NCI-H345 (cell line): ENCODE data around the gene CENPN.

Experiments used
- DNase-seq: peaks from one replicate; lab custom pipeline; 2025; lab: John Stamatoyannopoulos, UW

Gene CENPN

DNA sequence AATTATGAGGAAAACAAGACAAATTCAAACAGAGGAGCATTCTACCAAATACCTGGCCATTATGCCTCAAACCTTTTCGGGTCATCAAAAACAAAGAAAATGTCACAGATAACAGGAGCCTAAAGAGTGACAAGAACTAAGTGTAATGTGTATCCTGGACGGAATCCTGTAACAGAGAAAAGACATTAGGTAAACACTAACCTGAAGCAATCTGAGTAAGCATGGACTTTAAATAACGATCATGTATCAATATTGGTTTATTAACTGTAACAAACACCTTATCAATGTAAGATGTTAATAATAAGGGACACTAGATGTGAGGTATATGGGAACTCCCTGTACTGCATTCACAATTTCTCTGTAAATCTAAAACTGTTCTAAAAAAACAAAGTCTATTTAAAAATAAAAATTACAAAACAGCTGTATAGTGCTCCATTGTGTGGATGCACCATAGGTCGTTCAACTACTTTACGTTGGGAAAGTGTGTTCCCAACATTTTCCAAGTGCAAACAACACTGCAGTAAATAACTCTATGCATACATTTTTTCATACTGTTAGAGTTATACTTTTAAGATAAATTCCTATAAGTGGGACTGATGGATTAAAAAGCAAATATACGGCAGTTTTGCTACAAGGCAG lies 15.1 kb upstream of the CENPN start:
- DNase-seq = no peak

DNA sequence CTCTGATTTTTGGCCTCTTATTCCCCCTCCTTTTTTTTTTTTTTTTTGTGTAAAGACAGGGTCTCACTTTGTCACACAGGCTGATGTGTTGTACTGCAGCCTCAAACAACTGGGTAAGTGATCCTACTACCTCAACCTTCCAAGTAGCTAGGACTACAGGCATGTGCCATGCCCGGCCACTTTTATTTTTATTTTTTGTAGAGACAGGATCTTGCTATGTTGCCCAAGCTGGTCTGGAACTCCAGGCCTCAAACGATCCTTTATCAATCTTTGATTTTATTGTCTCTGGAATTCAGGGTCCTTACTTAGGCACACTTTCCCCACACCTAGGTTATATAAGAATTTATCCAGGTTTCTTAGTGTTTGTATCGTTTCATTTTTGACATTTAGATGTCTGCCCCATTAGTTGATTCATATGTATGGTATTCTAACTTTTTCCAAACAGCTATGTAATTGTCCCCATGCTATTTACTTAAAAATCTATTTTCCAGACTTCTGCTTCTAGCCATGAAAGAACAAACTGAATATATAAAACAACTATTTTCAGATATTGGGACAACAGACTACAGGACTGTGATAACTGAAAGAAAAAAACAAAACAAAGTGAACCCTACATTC lies 14.2 kb upstream of the CENPN start:
- DNase-seq = no peak

DNA sequence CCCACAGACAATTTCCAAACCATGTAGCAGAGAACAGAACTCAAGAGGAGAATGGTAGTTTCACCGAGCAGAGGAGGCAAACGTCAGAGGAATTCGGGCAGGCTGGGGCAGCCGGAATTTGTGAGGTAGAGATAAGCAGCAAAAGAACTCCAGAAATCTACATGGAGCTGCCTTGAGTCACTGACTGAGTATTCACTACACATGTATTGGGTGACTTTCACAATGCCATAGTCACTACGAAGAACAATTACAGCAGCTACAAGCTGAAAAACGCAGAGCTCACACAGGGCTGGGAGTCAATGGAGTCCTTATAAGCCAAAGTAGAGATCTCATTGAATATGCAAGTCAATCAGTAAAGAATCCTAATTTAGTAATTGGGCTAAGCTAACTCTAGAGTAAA lies 13.7 kb upstream of the CENPN start:
- no peak for DNase-seq

DNA sequence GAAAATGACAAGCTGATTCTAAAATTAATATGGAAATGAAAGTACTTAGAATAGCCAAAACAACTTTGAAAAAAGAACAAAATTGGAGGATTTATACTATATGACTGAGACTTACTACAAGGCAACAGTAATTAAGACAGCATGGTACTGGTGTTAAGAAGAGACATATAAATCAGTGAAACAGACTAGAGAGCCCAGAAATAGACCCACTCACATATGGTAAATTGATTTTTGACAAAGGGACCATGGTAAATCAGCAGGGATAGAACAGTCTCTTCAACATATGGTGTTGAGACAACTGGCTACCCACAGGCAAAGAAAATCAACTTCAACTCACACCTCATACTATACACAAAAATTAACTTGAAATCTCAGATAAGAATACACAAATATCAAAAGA lies 13.2 kb upstream of the CENPN start:
- DNase-seq = peak; percentile 2

DNA sequence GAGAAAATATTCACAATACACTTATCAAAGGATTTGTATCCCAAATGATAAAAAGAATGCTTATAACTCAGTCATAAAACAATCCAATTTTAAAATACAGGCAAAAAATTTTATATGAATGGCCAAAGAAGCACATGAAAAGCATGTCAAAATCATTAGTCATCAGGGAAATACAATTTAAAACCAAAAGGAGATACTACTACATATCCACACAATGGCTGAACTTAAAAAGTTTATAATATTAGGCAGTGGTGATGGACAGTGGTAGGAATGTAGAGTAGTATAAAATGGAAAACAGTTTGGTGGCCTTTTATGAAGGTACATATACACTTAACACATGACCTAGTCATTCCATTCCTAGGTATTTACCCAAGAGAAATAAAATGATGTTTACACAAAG lies 12.6 kb upstream of the CENPN start:
- DNase-seq = no peak

DNA sequence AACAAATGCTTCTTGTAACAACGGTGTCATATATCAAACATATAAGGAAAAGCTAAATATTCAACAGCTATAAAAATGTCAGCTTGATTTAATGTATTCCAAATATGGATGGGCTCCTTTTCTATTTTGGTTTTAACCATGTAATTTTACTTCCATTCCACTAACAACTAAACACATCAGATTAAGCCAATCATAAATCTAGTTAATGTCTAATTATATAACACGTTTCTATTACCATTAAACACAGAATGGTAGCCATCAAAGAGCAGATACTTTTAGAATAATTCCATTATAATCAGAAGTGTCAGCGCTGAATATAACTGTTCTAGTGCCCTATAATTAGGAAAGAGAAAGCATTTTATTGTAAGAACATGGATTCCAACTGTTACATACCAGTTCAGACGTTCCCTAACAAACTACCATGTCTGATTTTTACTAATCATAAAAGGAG lies 10.3 kb upstream of the CENPN start:
- no peak for DNase-seq

DNA sequence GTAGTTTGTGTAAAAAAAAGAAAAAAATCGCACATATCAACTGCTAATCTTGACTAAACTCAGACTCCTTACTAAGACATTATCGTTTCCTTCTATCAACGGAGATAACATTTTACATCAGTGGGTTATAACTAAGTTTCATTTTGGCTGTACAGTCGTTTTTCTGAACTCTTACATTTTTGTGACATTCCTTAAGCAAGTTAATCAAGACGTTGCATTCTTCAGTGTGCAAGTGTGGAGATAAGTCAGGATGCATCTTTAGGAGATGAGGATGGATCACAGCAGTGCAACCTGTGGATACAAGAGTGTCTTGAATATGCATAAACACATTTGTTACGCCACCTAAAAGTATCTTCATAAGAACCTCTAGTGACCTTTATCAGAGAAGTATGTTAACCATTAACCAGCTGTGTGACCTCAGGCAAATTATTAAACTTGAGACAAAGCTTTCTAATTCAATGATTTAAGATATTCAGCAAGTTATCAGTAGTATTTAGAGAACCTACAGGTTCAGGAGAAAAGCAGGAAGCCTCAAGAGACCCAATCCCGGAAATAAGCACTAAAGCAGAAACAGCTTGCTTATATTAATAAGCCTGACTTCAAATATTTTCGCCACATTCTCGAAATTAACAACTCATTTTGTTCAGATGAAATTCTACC lies 9.7 kb upstream of the CENPN start:
- no peak for DNase-seq

DNA sequence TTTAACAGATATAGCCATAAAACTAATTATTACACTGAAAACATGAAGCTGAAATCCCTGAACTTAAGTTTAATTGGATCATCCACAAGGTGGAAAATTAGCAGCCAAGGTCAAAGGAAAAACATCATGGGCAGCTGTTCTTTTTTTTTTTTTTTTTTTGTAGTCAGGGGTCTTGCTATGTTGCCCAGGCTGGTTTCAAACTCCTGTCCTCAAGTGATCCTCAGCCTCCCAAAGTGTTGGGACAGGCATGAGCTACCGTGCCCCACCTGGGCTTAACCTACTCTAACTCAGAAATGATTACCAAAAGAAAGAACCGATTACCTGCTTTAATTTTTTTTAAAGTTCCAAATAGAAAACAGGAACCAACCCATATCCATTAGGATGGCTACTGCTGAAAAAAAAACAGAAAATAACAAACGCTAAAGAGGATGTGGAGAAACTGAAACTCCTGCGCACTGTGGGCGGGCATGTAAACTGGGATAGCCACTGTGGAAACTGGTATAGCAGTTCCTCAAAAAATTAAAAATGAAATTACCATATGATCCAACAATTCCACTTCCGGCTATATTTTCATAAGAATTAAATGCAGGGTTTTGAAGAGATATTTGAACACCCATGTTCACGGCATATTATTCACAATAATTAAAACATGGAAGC lies 8.9 kb upstream of the CENPN start:
- no peak for DNase-seq

DNA sequence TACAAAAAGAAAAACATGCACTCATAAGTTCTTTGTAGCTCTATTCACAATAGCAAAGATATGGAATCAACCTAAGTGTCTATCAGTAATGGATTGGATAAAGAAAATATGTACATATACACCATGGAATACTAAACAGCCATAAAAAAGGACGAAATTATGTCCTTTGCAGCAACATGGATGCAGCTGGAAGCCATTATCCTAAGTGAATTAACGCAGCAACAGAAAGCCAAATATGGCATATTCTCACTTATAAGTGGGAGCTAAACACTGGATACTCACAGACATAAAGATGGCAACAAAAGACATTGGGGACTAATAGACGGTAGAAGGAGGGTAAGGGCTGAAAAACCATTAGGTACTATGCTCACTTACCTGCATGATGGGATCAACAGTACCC lies 6.1 kb upstream of the CENPN start:
- DNase-seq = no peak

DNA sequence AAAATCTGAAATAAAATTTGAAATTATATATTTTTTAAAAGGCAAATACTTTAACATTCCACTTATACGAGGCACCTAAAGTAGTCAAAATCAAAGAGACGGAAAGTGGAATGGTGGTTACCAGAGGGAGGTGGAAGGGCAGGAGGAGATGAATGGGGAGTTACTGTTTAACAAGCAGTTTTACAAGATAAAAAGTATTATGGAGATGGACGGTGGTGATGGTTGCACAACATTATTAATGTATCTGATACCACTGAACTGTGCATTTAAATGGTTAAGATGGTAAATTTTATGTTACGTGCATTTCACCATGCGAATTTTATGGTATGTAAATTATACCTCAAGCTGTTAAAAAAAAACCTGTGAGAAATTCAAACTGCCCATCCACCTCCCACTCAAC lies 5.7 kb upstream of the CENPN start:
- DNase-seq = no peak

DNA sequence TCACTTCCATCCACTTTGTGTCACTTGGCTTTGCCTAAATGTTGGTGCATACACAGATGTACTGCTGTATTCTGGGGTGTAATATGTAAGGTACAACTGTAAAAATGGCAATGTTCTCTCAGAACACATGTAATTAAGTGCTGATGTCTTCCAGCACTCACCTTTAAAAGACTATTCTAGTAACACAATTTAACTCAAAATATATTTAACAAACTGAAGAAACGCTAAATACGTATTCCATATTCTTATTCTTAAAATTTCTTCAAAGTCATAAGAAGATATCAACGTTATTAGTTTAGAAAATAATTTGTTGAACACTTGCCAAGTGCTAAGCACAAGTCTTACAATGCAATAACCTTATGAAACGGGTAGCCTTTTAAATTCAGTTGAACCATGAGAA lies 4.0 kb upstream of the CENPN start:
- no peak for DNase-seq

DNA sequence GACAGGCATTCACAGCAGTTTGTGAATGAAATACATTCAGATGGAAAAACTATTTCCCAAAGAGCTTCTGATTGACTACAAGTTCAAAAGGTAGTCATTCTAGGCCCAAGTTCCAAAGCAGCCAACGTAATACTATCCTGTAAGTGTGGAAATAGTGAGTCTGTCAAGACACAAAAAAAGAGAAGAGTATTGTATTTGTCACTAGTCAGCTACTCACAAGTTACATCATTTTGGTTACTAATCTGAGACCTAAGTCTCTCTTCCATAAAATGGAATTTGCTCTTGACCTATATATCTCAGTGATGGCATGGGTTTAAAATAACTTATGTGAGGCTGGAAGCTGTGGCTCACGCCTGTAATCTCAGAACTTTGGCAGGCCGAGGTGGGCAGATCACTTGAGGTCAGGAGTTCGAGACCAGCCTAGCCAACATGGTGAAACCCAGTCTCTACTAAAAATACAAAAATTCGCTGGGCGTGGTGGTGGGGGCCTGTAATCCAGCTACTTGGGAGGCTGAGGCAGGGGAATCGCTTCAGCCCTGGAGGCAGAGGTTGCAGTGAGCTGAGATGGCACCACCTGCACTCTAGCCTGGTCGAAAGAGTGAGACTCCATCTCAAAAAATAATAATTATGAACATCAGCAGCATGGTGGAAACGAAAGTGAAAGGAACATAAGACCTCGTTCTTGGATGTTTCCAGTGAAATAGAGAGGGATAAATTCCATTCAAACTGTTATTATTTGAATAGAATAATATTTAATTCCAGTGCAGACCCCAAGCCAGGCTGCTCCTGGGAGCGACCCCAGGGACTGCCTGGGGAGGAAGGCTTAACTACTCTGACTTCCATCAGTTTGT lies 3.2 kb upstream of the CENPN start:
- DNase-seq = no peak

DNA sequence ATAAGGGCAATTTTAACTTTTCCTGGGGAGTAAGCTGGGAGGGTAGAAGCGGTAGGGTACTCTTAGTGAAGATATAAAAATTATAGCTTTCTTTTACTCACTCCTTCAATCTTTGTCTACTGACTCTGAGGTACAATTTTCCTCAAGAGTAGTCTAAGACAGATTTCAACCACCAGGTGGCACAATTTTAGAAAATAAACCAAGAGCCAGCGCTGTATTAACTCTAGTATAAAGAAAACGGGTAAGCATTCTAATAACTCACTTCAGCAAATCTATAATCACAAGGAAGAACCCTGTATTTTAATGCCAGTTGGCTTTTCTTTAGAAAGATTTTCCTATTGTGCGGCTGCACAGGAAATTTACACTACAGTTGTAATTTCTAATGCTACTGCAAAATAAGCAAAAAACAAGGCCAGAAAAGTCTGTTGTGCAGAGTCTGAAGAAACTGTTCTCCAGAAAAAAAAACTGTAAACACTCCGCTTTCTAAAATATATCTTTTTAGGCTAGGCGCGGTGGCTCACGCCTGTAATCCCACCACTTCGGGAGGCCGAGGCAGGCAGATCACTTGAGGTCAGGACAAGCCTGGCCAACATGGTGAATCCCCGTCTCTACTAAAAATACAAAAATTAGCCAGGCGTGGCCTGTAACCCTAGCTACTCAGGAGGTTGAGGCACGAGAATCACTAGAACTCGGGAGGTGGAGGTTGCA lies 2.2 kb upstream of the CENPN start:
- peak; percentile 42 for DNase-seq

DNA sequence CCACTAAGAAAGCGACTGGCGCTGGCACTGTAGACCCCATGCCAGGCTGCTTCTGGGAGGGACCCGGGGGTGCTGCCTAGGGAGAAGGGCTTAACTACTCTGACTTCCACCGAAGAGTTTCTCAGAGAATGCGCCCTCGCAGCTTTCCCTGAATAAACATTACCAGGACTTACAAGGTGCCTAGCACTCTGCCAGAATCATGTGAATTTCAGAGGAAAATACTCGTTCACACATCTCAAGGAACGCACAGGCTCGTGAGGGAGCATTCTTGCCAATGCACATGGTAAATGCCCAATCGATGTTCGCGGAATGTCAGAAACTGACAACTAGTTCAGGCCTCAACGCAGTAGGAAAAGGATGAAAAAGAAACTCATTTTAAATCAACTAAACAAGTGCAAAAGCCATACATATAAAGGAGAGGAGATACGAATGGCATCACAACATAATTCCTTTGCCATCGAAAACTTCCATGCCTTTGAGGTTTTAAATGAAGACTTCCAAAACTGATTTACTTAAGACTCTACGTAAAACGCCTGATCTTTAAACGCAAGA lies 1.3 kb upstream of the CENPN start:
- DNase-seq = no peak

DNA sequence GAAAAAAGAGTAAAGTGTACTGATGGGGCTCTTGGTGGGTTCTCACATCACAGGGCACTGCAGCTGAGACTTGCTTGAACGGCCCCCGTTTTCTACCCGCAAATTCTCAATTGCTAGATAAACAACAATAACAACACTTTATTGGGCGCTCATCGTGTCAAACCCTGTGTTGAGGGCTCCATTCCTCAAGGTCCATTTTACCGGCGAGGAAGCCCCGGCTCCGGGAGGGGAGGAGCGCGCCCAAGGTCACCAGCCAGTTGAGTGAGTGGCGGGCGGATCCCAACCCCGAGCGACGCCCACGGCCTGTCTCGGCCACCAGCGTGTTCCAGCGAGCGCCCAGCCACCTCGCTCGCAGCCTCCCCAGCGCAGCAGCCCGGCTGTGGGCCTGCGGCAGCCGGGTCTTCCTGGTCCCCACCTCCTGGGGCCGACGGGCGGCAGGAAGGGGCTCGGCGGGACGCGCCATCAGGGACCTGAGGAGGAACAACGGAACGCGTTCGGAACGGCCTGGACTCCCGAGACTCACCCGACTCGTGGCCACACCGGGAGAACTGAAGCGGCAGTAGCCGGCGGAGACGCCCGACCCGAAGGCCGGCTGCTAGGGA lies 702 bp upstream of the CENPN start:
- peak; percentile 53 for DNase-seq

DNA sequence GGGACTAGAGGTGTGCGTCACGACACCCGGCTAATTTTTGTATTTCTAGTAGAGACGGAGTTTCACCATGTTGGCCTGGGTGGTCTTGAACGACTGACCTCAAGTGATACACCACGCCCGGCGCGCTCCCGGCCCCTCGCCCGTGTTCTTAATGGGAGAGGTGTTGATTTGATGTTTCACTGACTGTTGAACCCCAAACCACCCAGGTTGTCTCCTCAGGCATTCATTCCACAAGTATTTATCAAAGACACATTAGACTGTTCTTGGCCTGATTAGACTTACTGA lies 1.4 kb downstream of the CENPN start:
- DNase-seq = no peak

DNA sequence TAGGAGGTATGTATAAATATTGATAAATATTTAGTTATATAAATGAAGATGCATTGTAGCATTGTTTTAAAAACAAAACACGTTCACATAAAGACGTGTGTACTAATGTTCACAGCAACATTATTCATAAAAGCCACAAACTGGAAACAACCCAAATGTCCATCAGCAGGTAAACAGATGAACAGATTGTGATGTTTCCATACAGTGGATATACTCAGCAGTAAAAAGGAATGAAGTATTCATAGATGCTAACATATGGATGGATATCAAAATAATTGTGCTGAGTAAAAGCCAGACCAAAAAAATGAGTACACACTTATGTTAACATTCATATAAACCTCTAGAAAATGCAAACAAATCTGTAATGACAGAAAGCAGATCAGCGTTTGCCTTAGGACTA lies 6.0 kb downstream of the CENPN start:
- no peak for DNase-seq

DNA sequence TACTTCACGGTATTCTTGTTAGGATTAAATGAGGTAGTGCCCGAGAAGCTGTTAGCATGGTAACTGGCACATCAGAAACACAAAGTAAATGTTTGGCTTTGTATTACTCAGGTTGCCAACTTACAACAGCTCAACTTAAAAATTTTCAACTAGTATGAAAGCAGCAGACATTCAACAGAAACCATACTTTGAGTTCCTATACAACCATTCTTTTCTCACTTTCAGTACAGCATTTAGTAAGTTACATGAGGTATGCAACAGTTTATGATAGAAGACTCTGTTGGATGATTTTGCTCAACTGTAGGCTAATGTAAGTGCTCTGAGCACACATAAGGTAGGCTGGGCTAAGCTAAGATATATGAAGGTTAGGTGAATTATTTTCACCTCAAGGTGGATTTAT lies 7.7 kb downstream of the CENPN start:
- no peak for DNase-seq

DNA sequence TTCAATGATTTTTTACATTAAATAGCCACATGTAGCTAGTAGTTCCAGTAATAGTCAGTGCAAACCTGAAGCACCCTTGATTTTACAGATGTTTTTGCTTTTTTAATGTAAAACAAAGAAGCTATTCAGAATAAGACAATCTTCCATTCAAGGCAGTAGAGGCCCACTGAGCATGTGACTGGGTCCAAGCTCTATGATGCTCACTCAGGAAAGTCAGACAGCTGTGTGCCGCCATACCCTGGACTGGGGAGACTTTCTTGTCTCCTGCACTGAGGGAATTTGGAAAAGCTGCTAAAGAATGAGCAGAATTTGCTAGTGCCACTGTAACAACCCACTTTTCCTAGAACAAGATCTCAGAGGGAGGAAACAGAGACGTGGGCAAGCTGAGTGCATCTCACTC lies 11.5 kb downstream of the CENPN start:
- no peak for DNase-seq

DNA sequence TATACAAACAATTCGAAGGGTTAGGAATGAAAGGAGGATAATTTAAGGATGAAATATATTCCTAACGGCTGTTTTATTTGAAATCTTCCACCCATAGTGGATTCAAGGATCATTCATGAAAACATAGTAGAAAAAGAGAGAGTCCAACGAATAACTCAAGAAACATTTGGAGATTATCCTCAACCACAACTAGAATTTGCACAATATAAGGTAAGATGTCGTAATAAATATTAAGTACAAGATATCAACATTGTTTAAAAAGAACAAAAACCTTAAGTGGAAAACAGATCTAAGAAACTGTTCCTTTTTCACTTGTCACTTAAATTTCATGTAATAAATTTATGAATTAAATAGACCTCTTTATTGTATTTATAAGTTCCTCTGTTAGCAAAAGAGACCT lies 19.4 kb downstream of the CENPN start:
- no peak for DNase-seq

DNA sequence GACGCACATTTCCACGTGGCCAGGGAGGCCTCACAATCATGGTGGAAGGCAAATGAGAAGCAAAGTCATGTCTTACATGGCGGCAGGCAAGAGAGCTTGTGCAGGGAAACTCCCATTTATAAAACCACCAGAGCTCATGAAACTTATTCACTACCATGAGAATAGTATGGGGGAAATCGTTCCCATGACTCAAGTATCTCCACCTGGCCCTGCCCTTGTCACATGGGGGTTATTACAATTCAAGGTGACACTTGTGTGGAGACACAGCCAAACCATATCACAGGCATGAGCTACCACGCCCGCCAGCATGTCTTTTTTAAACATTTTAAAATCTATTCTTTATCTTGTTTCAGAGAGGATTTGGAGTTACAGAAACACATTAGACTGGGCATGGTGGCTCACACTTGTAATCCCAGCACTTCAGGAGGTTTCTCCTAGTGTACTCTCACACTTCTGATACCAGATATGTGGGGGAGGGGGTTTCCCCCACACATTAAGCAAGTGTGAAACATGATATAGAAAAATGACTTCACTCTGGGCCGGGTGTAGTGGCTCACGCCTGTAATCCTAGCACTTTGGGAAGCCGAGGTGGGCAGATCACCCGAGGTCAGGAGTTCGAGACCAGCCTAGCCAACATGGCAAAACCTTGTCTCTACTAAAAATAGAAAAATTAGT lies 23.1 kb downstream of the CENPN start:
- DNase-seq = no peak
